GM21825 (cell line): ENCODE results near the gene SLC4A5.

Experiments used
- ATAC-seq: cut with Tn5 transposase; IDR thresholded peaks from one replicate; pipeline ENCODE4 v1.9.1; 2021; ENCODE audit warnings: mild to moderate bottlenecking, moderate library complexity; ENCODE audit not compliant: unreplicated experiment

SLC4A5 gene

GRCh38 chr2:74316627-74317295, 26.5 kb downstream of the SLC4A5 start:
- ATAC-seq, result no peak

GRCh38 chr2:74314107-74314506, 29.1 kb downstream of the SLC4A5 start:
- no peak for ATAC-seq

GRCh38 chr2:74313497-74313896, 29.7 kb downstream of the SLC4A5 start:
- no peak for ATAC-seq

GRCh38 chr2:74312913-74313312, 30.3 kb downstream of the SLC4A5 start:
- no peak for ATAC-seq

- ATAC-seq, result no peak
Observed at GRCh38 chr2:74307720-74308119, 35.5 kb downstream of the SLC4A5 start.

GRCh38 chr2:74304332-74305148, 38.7 kb downstream of the SLC4A5 start:
- no peak for ATAC-seq

GRCh38 chr2:74302865-74303264, 40.4 kb downstream of the SLC4A5 start:
- ATAC-seq, result no peak

- ATAC-seq, result no peak
Observed at GRCh38 chr2:74301262-74301661, 42.0 kb downstream of the SLC4A5 start.

GRCh38 chr2:74300506-74300905, 42.7 kb downstream of the SLC4A5 start:
- no peak for ATAC-seq

- ATAC-seq, result no peak
Observed at GRCh38 chr2:74297950-74298349, 45.3 kb downstream of the SLC4A5 start.

- ATAC-seq, result no peak
Observed at GRCh38 chr2:74297391-74297790, 45.8 kb downstream of the SLC4A5 start.

- ATAC-seq, result no peak
Observed at GRCh38 chr2:74293191-74293991, 49.8 kb downstream of the SLC4A5 start.

GRCh38 chr2:74292751-74293150, 50.5 kb downstream of the SLC4A5 start:
- no peak for ATAC-seq

GRCh38 chr2:74291886-74292621, 51.2 kb downstream of the SLC4A5 start:
- no peak for ATAC-seq

GRCh38 chr2:74291218-74291544, 52.0 kb downstream of the SLC4A5 start:
- ATAC-seq, result no peak

GRCh38 chr2:74290466-74291217, 52.6 kb downstream of the SLC4A5 start:
- ATAC-seq, result no peak

- ATAC-seq, result no peak
Observed at GRCh38 chr2:74290066-74290465, 53.1 kb downstream of the SLC4A5 start.

GRCh38 chr2:74286725-74287124, 56.5 kb downstream of the SLC4A5 start:
- no peak for ATAC-seq

GRCh38 chr2:74281141-74281975, 61.9 kb downstream of the SLC4A5 start:
- no peak for ATAC-seq
